Choroid plexus epithelial cell (primary cell): ENCODE measurements around the gene PRKCE.

Experiments used
- DNase-seq: peaks from one replicate; pipeline ENCODE4 v3.0.0-alpha.2; 2010; ENCODE audit warnings: low read depth
- H3K4me3 ChIP-seq: 2 replicates; pipeline ENCODE4 v1.5.1; 2011; ENCODE audit warnings: low read depth, mild to moderate bottlenecking, control low read depth, low read length, moderate library complexity
- CTCF ChIP-seq: conservative IDR thresholded peaks from 2 replicates; pipeline ENCODE4 v1.5.1; 2011; ENCODE audit warnings: low read depth, mild to moderate bottlenecking, control low read depth, inconsistent platforms, low read length, moderate library complexity

PRKCE gene

GRCh38 chr2:46188041-46188716, 536.7 kb downstream of the PRKCE start:
- no peak for DNase-seq
- no peak for TF ChIP-seq CTCF
- H3K4me3 ChIP-seq: no peak overlapping the region

- no peak for DNase-seq
- H3K4me3 ChIP-seq: no peak overlapping the region
- no peak for TF ChIP-seq CTCF
Observed at GRCh38 chr2:46193356-46193755, 541.9 kb downstream of the PRKCE start.

GRCh38 chr2:46193855-46194254, 542.4 kb downstream of the PRKCE start:
- TF ChIP-seq CTCF: no peak
- no peak overlapping the region for H3K4me3 ChIP-seq
- no peak for DNase-seq

- no peak for TF ChIP-seq CTCF
- no peak overlapping the region for H3K4me3 ChIP-seq
- no peak for DNase-seq
Observed at GRCh38 chr2:46194856-46195255, 543.4 kb downstream of the PRKCE start.

GRCh38 chr2:46195819-46196218, 544.3 kb downstream of the PRKCE start:
- DNase-seq: no peak
- H3K4me3 ChIP-seq: no peak overlapping the region
- TF ChIP-seq CTCF: no peak

- no peak for TF ChIP-seq CTCF
- peak; percentile 12 for DNase-seq
- no peak overlapping the region for H3K4me3 ChIP-seq
Observed at GRCh38 chr2:46196871-46197462, 545.5 kb downstream of the PRKCE start.

GRCh38 chr2:46197672-46198071, 546.2 kb downstream of the PRKCE start:
- no peak for DNase-seq
- H3K4me3 ChIP-seq: no peak overlapping the region
- TF ChIP-seq CTCF: no peak
